Measurements from ENCODE around the gene KIRREL3.

The KIRREL3 gene

GRCh38 chr11:126679033-126679432 is 321.5 kb downstream of the KIRREL3 start:
- H3K4me3 ChIP-seq (ENCODE audit: control insufficient read depth, low read depth, low read length): no peak overlapping the region
- TF ChIP-seq, protein P1, sequence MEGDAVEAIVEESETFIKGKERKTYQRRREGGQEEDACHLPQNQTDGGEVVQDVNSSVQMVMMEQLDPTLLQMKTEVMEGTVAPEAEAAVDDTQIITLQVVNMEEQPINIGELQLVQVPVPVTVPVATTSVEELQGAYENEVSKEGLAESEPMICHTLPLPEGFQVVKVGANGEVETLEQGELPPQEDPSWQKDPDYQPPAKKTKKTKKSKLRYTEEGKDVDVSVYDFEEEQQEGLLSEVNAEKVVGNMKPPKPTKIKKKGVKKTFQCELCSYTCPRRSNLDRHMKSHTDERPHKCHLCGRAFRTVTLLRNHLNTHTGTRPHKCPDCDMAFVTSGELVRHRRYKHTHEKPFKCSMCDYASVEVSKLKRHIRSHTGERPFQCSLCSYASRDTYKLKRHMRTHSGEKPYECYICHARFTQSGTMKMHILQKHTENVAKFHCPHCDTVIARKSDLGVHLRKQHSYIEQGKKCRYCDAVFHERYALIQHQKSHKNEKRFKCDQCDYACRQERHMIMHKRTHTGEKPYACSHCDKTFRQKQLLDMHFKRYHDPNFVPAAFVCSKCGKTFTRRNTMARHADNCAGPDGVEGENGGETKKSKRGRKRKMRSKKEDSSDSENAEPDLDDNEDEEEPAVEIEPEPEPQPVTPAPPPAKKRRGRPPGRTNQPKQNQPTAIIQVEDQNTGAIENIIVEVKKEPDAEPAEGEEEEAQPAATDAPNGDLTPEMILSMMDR (IDR thresholded peaks at IDR 0.05; ENCODE audit: control insufficient read depth, insufficient read depth, low read depth, low read length, missing control alignments): no peak
- no peak for DNase-seq (ENCODE audit: low read depth)

DNA sequence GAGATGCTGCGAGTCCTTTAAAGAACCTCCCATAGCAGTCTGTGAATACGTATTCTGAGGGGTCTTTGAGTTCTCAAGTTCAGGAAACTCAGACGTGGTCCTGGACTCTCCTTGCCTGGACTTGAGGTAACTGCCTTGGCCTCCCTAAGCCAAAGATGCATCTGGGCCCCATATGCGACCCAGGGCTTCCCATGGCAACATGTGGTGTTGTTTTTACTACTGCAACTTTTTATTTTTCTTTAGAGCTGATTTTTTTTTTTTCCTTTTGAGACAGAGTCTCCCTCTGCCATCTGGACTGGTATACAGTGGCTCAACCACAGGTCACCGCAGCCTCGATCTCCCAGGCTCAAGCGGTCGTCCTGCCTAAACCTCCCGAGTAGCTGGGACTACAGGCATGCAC is 324.0 kb downstream of the KIRREL3 start:
- no peak overlapping the region for H3K4me3 ChIP-seq (ENCODE audit: control insufficient read depth, low read depth, low read length)
- no peak for DNase-seq (ENCODE audit: low read depth)
- TF ChIP-seq, protein P1 (IDR thresholded peaks at IDR 0.05; ENCODE audit: control insufficient read depth, insufficient read depth, low read depth, low read length, missing control alignments): no peak

DNA sequence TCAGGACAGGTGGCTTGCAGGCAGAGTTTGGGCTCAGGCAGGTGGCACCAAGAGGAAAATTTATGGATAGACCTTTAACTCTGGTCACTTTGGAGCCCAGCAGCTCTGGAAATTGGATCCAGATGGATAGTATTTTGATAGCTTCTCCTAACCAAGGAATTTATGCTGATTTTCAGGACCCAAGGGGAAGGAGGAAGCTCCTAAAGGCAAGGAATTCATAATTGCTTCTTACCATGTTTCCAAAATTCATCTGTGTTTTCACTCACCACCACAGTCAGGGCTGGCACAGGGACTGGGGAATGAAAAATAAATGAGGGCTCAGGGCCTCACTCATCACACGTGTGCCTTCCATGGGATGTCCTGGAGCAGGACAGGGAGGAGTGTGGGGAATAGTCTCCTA is 327.3 kb downstream of the KIRREL3 start:
- TF ChIP-seq, protein P1 (IDR thresholded peaks at IDR 0.05; ENCODE audit: control insufficient read depth, insufficient read depth, low read depth, low read length, missing control alignments): no peak
- DNase-seq (ENCODE audit: low read depth): no peak
- H3K4me3 ChIP-seq (ENCODE audit: control insufficient read depth, low read depth, low read length): no peak overlapping the region

DNA sequence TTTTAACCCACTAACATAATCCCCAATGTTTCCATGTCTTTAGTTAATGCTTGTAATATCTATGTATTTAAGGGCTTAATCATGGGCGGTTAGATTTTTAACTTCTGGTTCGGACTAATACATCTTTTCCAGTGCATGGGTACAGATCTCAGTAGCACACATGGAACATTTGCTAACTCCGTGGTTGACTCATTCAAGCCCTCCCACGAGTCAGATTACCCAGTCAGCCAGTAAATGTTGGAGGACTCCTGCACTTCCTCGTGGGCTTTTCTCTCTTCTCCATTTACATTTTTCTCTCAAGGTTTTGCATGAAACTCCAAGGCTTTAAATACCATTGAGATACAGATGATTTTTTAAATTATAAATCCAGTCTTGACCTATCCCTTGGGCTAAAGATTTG is 331.2 kb downstream of the KIRREL3 start:
- H3K4me3 ChIP-seq (ENCODE audit: control insufficient read depth, low read depth, low read length): no peak overlapping the region
- TF ChIP-seq, protein P1 (IDR thresholded peaks at IDR 0.05; ENCODE audit: control insufficient read depth, insufficient read depth, low read depth, low read length, missing control alignments): no peak
- peak; percentile 44 for DNase-seq (ENCODE audit: low read depth)

- TF ChIP-seq, protein P1 (IDR thresholded peaks at IDR 0.05; ENCODE audit: control insufficient read depth, insufficient read depth, low read depth, low read length, missing control alignments): no peak
- DNase-seq (ENCODE audit: low read depth): no peak
Observed at GRCh38 chr11:126664643-126665042, 335.9 kb downstream of the KIRREL3 start.

GRCh38 chr11:126663749-126664592 is 336.6 kb downstream of the KIRREL3 start:
- H3K4me3 ChIP-seq (ENCODE audit: control insufficient read depth, low read depth, low read length): no peak overlapping the region
- TF ChIP-seq, protein P1 (IDR thresholded peaks at IDR 0.05; ENCODE audit: control insufficient read depth, insufficient read depth, low read depth, low read length, missing control alignments): no peak
- DNase-seq (ENCODE audit: low read depth): no peak

More at GRCh38 chr11:126664643-126665042, 335.9 kb downstream of the KIRREL3 start:
- no peak overlapping the region for H3K4me3 ChIP-seq (ENCODE audit: control insufficient read depth, low read depth, low read length)
